OCI-LY3 (cell line): ENCODE measurements around the gene SPAG9.
"Not testable (repeated sequence)": the region's sequence is repeated elsewhere in the genome, so short reads cannot be mapped to it uniquely, and the experiment has no call there.

Experiments
- H2AFZ ChIP-seq: fragments of 200-600, 300-600 bp; shearing (Covaris generic); 2 replicates; pipeline ENCODE4 v1.6.0; 2014; ENCODE audit warnings: antibody characterized with exemption, low read depth, low read length
- H3K27ac ChIP-seq: fragments of 200-600, 300-600 bp; sonication (generic); 2 replicates; pipeline ENCODE4 v1.5.1; 2014; ENCODE audit warnings: mild to moderate bottlenecking, low read length, moderate library complexity, mixed read lengths
- H3K27me3 ChIP-seq: fragments of 200-600, 300-600 bp; sonication (generic); 2 replicates; pipeline ENCODE4 v1.6.1; 2014; ENCODE audit warnings: low read depth, low read length, mixed read lengths
- H3K36me3 ChIP-seq: fragments of 200-600, 300-600 bp; sonication (generic); replicated peaks from 2 replicates; pipeline ENCODE3; 2014; ENCODE audit warnings: low read depth, low read length, mixed read lengths
- H3K4me1 ChIP-seq: fragments of 300-600, 200-600 bp; sonication (generic); 2 replicates; pipeline ENCODE4 v1.6.1; 2014; ENCODE audit warnings: low read length, mixed read lengths
- H3K4me2 ChIP-seq: fragments of 200-600, 300-600 bp; sonication (generic); 2 replicates; pipeline ENCODE4 v1.6.1; 2014; ENCODE audit warnings: low read length, mixed read lengths
- H3K4me3 ChIP-seq: fragments of 300-600, 200-600 bp; sonication (generic); 2 replicates; pipeline ENCODE4 v1.5.1; 2014; ENCODE audit warnings: antibody characterized with exemption, mild to moderate bottlenecking, low read length, moderate library complexity
- H3K79me2 ChIP-seq: fragments of 300-600, 200-600 bp; shearing (Covaris generic); 2 replicates; pipeline ENCODE4 v1.6.1; 2014; ENCODE audit warnings: mild to moderate bottlenecking, low read length, mixed read lengths
- H3K9ac ChIP-seq: fragments of 300-600, 200-600 bp; shearing (Covaris generic); 2 replicates; pipeline ENCODE4 v1.6.0; 2014; ENCODE audit warnings: mild to moderate bottlenecking, low read length, moderate library complexity
- H3K9me3 ChIP-seq: fragments of 200-600, 300-600 bp; shearing (Covaris generic); 2 replicates; pipeline ENCODE4 v1.6.1; 2014; ENCODE audit warnings: low read length, mixed read lengths; ENCODE audit not compliant: insufficient read depth
- H4K20me1 ChIP-seq: fragments of 200-600, 300-600 bp; sonication (generic); 2 replicates; pipeline ENCODE4 v1.6.1; 2016; ENCODE audit warnings: low read length, mixed read lengths; ENCODE audit not compliant: insufficient read depth
- CTCF ChIP-seq: fragments of 200-600, 300-600 bp; sonication (generic); IDR thresholded peaks from 2 replicates; pipeline ENCODE4 v1.5.1; 2014; ENCODE audit warnings: antibody characterized with exemption, low read length, low read depth
- EZH2phosphoT487 ChIP-seq: fragments of 200-600 bp; shearing (Covaris generic); IDR thresholded peaks from 2 replicates; pipeline ENCODE4 v1.6.1; 2018; ENCODE audit warnings: antibody characterized with exemption, mixed run types, low read depth

SPAG9 gene

DNA sequence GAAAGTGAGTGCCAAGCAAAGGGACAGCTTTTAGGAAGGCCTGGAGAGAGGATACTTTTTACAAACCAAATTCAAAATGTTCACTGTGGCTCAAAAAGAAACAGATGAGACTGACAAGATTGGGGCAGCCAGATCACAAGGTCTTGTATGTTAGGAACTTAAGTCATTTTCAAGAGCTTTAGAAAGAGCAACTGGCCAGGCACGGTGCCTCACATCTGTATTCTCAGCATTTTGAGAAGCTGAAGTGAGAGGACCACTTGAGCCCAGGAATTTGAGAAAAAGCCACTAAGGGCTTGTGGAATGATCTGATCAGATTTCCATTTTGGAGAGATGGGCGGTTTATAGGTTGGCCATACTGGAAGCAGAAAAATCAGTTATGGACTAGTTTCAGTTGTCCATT, 17.2 kb downstream of the SPAG9 start:
- H2AFZ ChIP-seq, result no peak overlapping the region
- no peak overlapping the region for H3K4me3 ChIP-seq
- no peak overlapping the region for H3K9ac ChIP-seq
- TF ChIP-seq CTCF, result no peak
- no peaks in the 10 kb centered on the region for H3K9me3 ChIP-seq
- no peaks in the 10 kb centered on the region for H3K4me1 ChIP-seq
- peaks cover 11% of the 10 kb centered on the region; the same call in 1 of the 2 replicates for H4K20me1 ChIP-seq
- H3K79me2 ChIP-seq, result peaks cover 19% of the 10 kb centered on the region
- no peaks in the 10 kb centered on the region for H3K36me3 ChIP-seq
- H3K4me2 ChIP-seq, result no peak overlapping the region
- H3K27me3 ChIP-seq, result no peaks in the 10 kb centered on the region
- no peak overlapping the region for H3K27ac ChIP-seq

DNA sequence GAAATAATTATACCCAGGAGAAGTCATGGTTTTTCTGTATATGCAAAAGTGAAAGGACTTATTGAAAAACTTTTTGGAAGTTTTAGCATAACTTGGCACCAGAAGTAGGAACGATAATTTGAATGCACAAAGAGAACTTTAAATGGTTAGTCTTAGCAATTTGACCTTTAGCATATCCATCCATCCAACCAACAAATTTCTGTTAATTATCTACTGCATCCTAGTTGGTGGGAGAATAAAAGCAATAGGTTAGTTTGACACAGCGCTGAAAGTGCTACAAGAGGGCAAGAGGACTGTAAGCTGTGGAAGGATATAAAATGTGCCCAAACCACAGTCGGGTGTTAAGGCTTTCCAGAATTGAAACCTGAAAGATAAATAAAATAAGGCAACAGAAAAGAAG, 17.6 kb downstream of the SPAG9 start:
- Histone ChIP-seq H3K4me2 (no peak overlapping the region), H3K9me3 (no peaks in the 10 kb centered on the region), H3K4me1 (no peaks in the 10 kb centered on the region), H3K79me2 (peaks cover 20% of the 10 kb centered on the region), H3K27me3 (no peaks in the 10 kb centered on the region), H3K36me3 (no peaks in the 10 kb centered on the region), H3K4me3 (no peak overlapping the region), H3K9ac (no peak overlapping the region), H3K27ac (no peak overlapping the region), H4K20me1 (peaks cover 12% of the 10 kb centered on the region; the same call in 1 of the 2 replicates), H2AFZ (no peak overlapping the region)
- TF ChIP-seq CTCF (no peak), EZH2phosphoT487 (no peak)

DNA sequence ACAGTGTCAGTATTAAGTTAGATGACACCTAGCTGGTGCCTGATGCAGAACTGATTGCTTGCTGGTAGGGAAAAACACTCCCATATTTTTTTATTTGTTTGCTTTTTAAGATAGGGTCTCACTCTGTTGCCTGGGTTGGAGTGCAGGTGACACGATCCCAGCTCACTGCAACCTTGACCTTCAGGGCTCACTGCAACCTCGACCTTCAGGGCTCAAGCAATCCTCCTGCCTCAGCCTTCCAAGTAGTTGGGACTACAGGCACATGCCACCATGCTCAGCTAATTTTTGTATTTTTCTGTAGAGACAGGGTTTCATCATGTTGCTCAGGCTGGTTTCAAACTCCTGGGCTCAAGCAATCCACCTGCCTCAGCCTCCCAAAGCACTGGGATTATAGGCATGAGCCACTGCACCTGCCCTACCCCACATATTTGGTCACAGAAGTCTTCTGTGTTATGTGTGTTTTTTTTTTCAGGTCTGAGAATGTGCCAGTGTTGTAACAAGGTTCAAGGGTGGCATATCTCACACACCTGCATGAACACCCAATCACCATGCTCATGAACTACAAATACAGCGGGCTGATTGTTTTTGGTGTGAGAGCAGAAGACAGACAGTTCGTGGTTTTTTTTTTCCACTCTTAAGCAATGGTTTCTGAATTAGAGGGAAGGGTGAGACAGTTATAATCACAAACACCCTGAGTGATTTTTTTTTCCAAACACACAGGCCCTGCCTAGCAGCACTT, 22.8 kb downstream of the SPAG9 start:
- Histone ChIP-seq H3K9me3 (no peaks in the 10 kb centered on the region), H3K79me2 (peaks cover 19% of the 10 kb centered on the region), H3K4me3 (no peak overlapping the region), H3K9ac (no peak overlapping the region), H3K4me2 (no peak overlapping the region), H3K27me3 (no peaks in the 10 kb centered on the region), H3K27ac (no peak overlapping the region), H3K4me1 (peaks cover 5% of the 10 kb centered on the region; the same call in 1 of the 2 replicates), H3K36me3 (no peaks in the 10 kb centered on the region), H2AFZ (no peak overlapping the region), H4K20me1 (peaks cover 7% of the 10 kb centered on the region; the same call in 1 of the 2 replicates)
- TF ChIP-seq EZH2phosphoT487 (no peak), CTCF (no peak)

GRCh38 chr17:51091635-51092034, 29.0 kb downstream of the SPAG9 start:
- Histone ChIP-seq H2AFZ (no peak overlapping the region), H3K4me3 (no peak overlapping the region), H3K79me2 (peaks cover 23% of the 10 kb centered on the region), H3K27ac (no peak overlapping the region), H3K9me3 (no peaks in the 10 kb centered on the region), H3K36me3 (no peaks in the 10 kb centered on the region), H3K4me1 (peaks cover 28% of the 10 kb centered on the region), H3K9ac (no peak overlapping the region), H3K4me2 (no peak overlapping the region), H3K27me3 (no peaks in the 10 kb centered on the region), H4K20me1 (peaks cover 16% of the 10 kb centered on the region)
- TF ChIP-seq CTCF (no peak), EZH2phosphoT487 (no peak)

DNA sequence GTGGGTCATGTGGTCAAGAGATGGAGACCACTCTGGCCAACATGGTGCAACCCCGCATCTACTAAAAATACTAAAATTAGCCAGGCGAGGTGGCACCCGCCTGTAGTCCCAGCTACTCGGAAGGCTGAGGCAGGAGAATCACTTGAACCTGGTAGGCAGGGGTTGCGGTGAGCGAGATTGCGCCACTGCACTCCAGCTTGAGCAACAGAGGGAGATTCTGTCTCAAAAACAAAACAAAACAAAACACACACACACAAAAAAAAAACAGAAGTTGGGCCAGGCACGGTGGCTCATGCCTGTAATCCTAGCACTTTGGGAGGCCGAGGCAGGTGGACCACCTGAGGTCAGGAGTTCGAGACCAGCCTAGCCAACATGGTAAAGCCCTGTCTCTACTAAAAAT, 31.8 kb downstream of the SPAG9 start:
- H3K27me3 ChIP-seq, H3K9me3 ChIP-seq, H3K9ac ChIP-seq, H3K27ac ChIP-seq, H3K36me3 ChIP-seq, H3K4me3 ChIP-seq, H2AFZ ChIP-seq: not testable (repeated sequence)
- Histone ChIP-seq H3K4me1 (peaks cover 29% of the 10 kb centered on the region), H4K20me1 (peaks cover 14% of the 10 kb centered on the region), H3K79me2 (peaks cover 34% of the 10 kb centered on the region), H3K4me2 (peak overlapping the region; percentile 24)
